Ovary (tissue), 3 donors: Measurements from ENCODE around the gene ATF7IP.

Experiments
- CTCF ChIP-seq, 3 donors: fragments of 450-650 bp in 2 of 3; fragments of 200-600 bp in 1 of 3; IDR thresholded peaks; one replicate each; pipeline versions ENCODE4 v1.5.1 to v1.8.0; 2016 to 2022; ENCODE audit warnings: antibody characterized with exemption in 3 of 3, mild to moderate bottlenecking in 1 of 3
- EP300 ChIP-seq: sonication (generic); formaldehyde crosslinking; IDR thresholded peaks from one replicate; pipeline ENCODE4 v1.6.1; 2017; ENCODE audit warnings: antibody characterized with exemption
- POLR2A ChIP-seq: fragments of 450-650 bp; IDR thresholded peaks from one replicate; pipeline ENCODE4 v1.6.1; 2017; ENCODE audit warnings: antibody characterized with exemption, mild to moderate bottlenecking, moderate library complexity
- donor health status: DM: no; HTN: no; CAD: no.

GRCh38 chr12:14390870-14391530, 25.5 kb downstream of the ATF7IP start:
- TF ChIP-seq CTCF (IDR thresholded peaks at IDR 0.05): no peak
- TF ChIP-seq POLR2A: no peak
- TF ChIP-seq EP300: no peak
